ENCODE measurements around the gene USP30.

The USP30 gene

GRCh38 chr12:109121346-109121880, 69.0 kb downstream of the USP30 start:
- in situ Hi-C loops (cut with HindIII; ENCODE audit: low sequenced_read_pairs) = no loop called here
- H3K4me3 ChIP-seq (ENCODE audit: low read depth, low read length) = no peak overlapping the region
- no peak for TF ChIP-seq CTCF (IDR thresholded peaks at IDR 0.05; ENCODE audit: low read depth, low read length)
- DNase-seq (ENCODE audit: low read depth, low spot score) = no peak

GRCh38 chr12:109124878-109125648, 72.7 kb downstream of the USP30 start:
- TF ChIP-seq CTCF (IDR thresholded peaks at IDR 0.05; ENCODE audit: low read depth, low read length) = no peak
- DNase-seq (ENCODE audit: low read depth, low spot score) = no peak
- H3K4me3 ChIP-seq (ENCODE audit: low read depth, low read length) = no peak overlapping the region
- in situ Hi-C loops (cut with HindIII; ENCODE audit: low sequenced_read_pairs) = no loop called here

- no peak for TF ChIP-seq CTCF (IDR thresholded peaks at IDR 0.05; ENCODE audit: low read depth, low read length)
- no peak overlapping the region for H3K4me3 ChIP-seq (ENCODE audit: low read depth, low read length)
- DNase-seq (ENCODE audit: low read depth, low spot score) = no peak
- in situ Hi-C loops (cut with HindIII; ENCODE audit: low sequenced_read_pairs) = no loop called here
Observed at GRCh38 chr12:109125791-109126190, 73.4 kb downstream of the USP30 start.

- H3K4me3 ChIP-seq (ENCODE audit: low read depth, low read length) = no peak overlapping the region
- in situ Hi-C loops (cut with HindIII; ENCODE audit: low sequenced_read_pairs) = no loop called here
- no peak for TF ChIP-seq CTCF (IDR thresholded peaks at IDR 0.05; ENCODE audit: low read depth, low read length)
- no peak for DNase-seq (ENCODE audit: low read depth, low spot score)
Observed at GRCh38 chr12:109126784-109127183, 74.4 kb downstream of the USP30 start.

- in situ Hi-C loops (cut with HindIII; ENCODE audit: low sequenced_read_pairs) = no loop called here
- no peak for TF ChIP-seq CTCF (IDR thresholded peaks at IDR 0.05; ENCODE audit: low read depth, low read length)
- DNase-seq (ENCODE audit: low read depth, low spot score) = no peak
- H3K4me3 ChIP-seq (ENCODE audit: low read depth, low read length) = no peak overlapping the region
Observed at GRCh38 chr12:109127533-109128242, 75.3 kb downstream of the USP30 start.

GRCh38 chr12:109130297-109131153, 78.1 kb downstream of the USP30 start:
- no peak for DNase-seq (ENCODE audit: low read depth, low spot score)
- H3K4me3 ChIP-seq (ENCODE audit: low read depth, low read length) = no peak overlapping the region
- no peak for TF ChIP-seq CTCF (IDR thresholded peaks at IDR 0.05; ENCODE audit: low read depth, low read length)
- in situ Hi-C loops (cut with HindIII; ENCODE audit: low sequenced_read_pairs) = no loop called here
